Measurements from ENCODE around the gene BBS4. TPM values are rescaled to one million over a fixed set of nuclear protein-coding genes. Genes with fewer than 3 reads are reported as not detected.

The BBS4 gene
- total and polyA plus RNA-seq, 2 of the 4 experiments (the other 2 are of a cell fraction), result 15.8 to 21.0 TPM

GRCh38 chr15:72783640-72784455, 97.8 kb downstream of the BBS4 start, which contains the start of gene ADPGK:
ADPGK (minus strand) TSS chr15:72783758; CDS start chr15:72783691, 67 bp downstream.
- Histone ChIP-seq H2AFZ (replicated peaks; ENCODE audit: low read length, poor library complexity) (peak within 1 kb of the TSS; percentile 95), H3K36me3 (ENCODE audit: control insufficient read depth, insufficient read depth, low read length) (peaks cover 2% of the 10 kb centered on the region; the same call in 1 of the 2 replicates), H4K5ac (ENCODE audit: low read depth, low read length) (peak within 1 kb of the TSS; percentile 77), H3K23ac (ENCODE audit: low read depth, low read length) (peak within 1 kb of the TSS; percentile 94), H3K9me1 (ENCODE audit: insufficient read depth, low read length) (peaks cover 19% of the 10 kb centered on the region), H3K9me3 (ENCODE audit: control insufficient read depth, insufficient read depth, low read length) (no peaks in the 10 kb centered on the region), H3K18ac (ENCODE audit: low read depth, low read length) (peak within 1 kb of the TSS; percentile 49), H3K4me1 (ENCODE audit: control insufficient read depth, insufficient read depth, low read length) (peaks cover 16% of the 10 kb centered on the region), H4K20me1 (ENCODE audit: insufficient read depth, low read length) (peaks cover 6% of the 10 kb centered on the region; the same call in 1 of the 2 replicates), H2AK9ac (replicated peaks; ENCODE audit: low read depth, low read length, poor library complexity) (peak within 1 kb of the TSS; percentile 82), H3K27me3 (ENCODE audit: control insufficient read depth, insufficient read depth, low read length) (no peaks in the 10 kb centered on the region), H4K8ac (ENCODE audit: low read depth in 2 of 2, low read length in 2 of 2) (peak within 1 kb of the TSS; percentile 55 to 88), H3K14ac (replicated peaks; ENCODE audit: low read depth, low read length) (peak within 1 kb of the TSS; percentile 84), H3K27ac (ENCODE audit: insufficient read depth, low read length) (peak within 1 kb of the TSS; percentile 90), H2BK120ac (ENCODE audit: low read depth, low read length) (peak within 1 kb of the TSS; percentile 78), H2BK5ac (ENCODE audit: low read depth, low read length, poor library complexity, severe bottlenecking) (peak within 1 kb of the TSS; percentile 83), H3K9ac (ENCODE audit: low read depth, low read length) (peak within 1 kb of the TSS; percentile 78), H3K4ac (ENCODE audit: low read depth, low read length) (peak within 1 kb of the TSS; percentile 86), H2BK15ac (ENCODE audit: low read depth, low read length) (peak within 1 kb of the TSS; percentile 89; the same call in 1 of the 3 replicates), H2AK5ac (ENCODE audit: low read depth, low read length) (peak within 1 kb of the TSS; percentile 48), H3K79me1 (ENCODE audit: low read depth in 1 of 2, low read length in 2 of 2) (peaks cover 22 to 35% of the 10 kb centered on the region in 2 experiments), H3K4me3 (ENCODE audit: insufficient read depth, low read depth, low read length) (peak within 1 kb of the TSS; percentile 79), H3K4me2 (ENCODE audit: low read depth, low read length) (peak within 1 kb of the TSS; percentile 90), H2BK20ac (ENCODE audit: low read depth, low read length) (peak within 1 kb of the TSS; percentile 35), H3K56ac (ENCODE audit: extremely low read depth, insufficient read depth, low read length) (peak within 1 kb of the TSS; percentile 91), H4K91ac (ENCODE audit: insufficient read depth, low read depth, low read length) (peak within 1 kb of the TSS; percentile 89)
- DNase-seq (peak; percentile 89), ATAC-seq (ENCODE audit: low read depth) (peak; percentile 92)
- intact Hi-C loops (cut with micrococcal nuclease), result loop anchor here (1.0 to 2.0 kb wide), 5 partner anchors 61 to 489 kb away; no protein-coding TSS in a partner anchor
- ChIA-PET CTCF (no interaction called here), POLR2A (ENCODE audit: unreplicated experiment) (no interaction called here)
- no TSS peak for BruUV-seq (replicated peaks)
- 0% methylated on average over 19 of the region's 68 CpGs; no CpG with 5 or more reads in 1 of the 2 experiments for WGBS, 2 experiments (ENCODE audit: extremely low coverage in 2 of 2, insufficient read length in 1 of 2)
- in situ Hi-C loops (cut with MboI; ENCODE audit: low sequenced_read_pairs), result loop anchor here (10.0 kb wide), 1 partner anchor 491 kb away; no protein-coding TSS in a partner anchor
- dilution Hi-C loops (cut with HindIII; ENCODE audit: low sequenced_read_pairs, unreplicated experiment), result no loop called here
- TF ChIP-seq ELK1 (IDR thresholded peaks at IDR 0.05; ENCODE audit: borderline replicate concordance, low read depth, low read length) (0 out of 2 replicates have a peak, but pooled peaks have one; percentile 45), MXI1 (IDR thresholded peaks at IDR 0.05; ENCODE audit: borderline replicate concordance, low read depth, low read length) (peak; percentile 90), RFX5 (IDR thresholded peaks at IDR 0.05; ENCODE audit: low read depth, low read length) (no peak), CHD1 (IDR thresholded peaks at IDR 0.05; ENCODE audit: low read depth, low read length) (no peak), RAD21 (IDR thresholded peaks at IDR 0.05; ENCODE audit: low read length) (peak; percentile 69), USF2 (IDR thresholded peaks at IDR 0.05; ENCODE audit: low read depth, low read length) (peak; percentile 63), BHLHE40 (IDR thresholded peaks at IDR 0.05; ENCODE audit: low read depth, low read length) (peak; percentile 68), CEBPB (IDR thresholded peaks at IDR 0.05; ENCODE audit: low read depth, low read length) (peak; percentile 24; the same call in 1 of the 2 replicates), RCOR1 (IDR thresholded peaks at IDR 0.05; ENCODE audit: insufficient replicate concordance, low read length) (no peak), POLR2A (IDR thresholded peaks at IDR 0.05; ENCODE audit: low read depth, low read length) (peak; percentile 86), MAZ (IDR thresholded peaks at IDR 0.05; ENCODE audit: borderline replicate concordance, low read depth, low read length) (peak; percentile 100), CTCF (conservative IDR thresholded peaks at IDR 0.05; ENCODE audit: low read depth, low read length) (peak; percentile 74), FOS (IDR thresholded peaks at IDR 0.05; ENCODE audit: low read depth, low read length) (no peak; the same call in 1 of the 2 replicates)
